H1 (cell line): ENCODE measurements around the gene VOPP1. TPM values are rescaled to one million over a fixed set of nuclear protein-coding genes. Genes with fewer than 3 reads are reported as not detected.

Experiments
- CTCF ChIA-PET: fragments of 300-600 bp; sonication (Branson Sonifier 250); formaldehyde crosslinking; loops from one replicate; lab custom pipeline; 2021; ENCODE audit not compliant: partially characterized antibody; lab: Charles Lee
- POLR2A ChIA-PET: fragments of 300-600 bp; sonication (Branson Sonifier 250); formaldehyde crosslinking; loops from one replicate; lab custom pipeline; 2021; ENCODE audit warnings: inconsistent platforms; ENCODE audit not compliant: partially characterized antibody; lab: Charles Lee
- DNase-seq, 2 experiments: peaks; one replicate each; pipeline versions ENCODE4 v3.0.0 to v3.0.0-alpha.2; 2010 to 2022; ENCODE audit warnings: low spot score in 2 of 2, low read depth in 1 of 2, mixed read lengths in 1 of 2
- FAIRE-seq: peaks from 2 replicates; lab custom pipeline; 2011; peaks lifted over from hg19 to GRCh38; lab: Jason Lieb, UNC
- H2AFZ ChIP-seq: 2 replicates; pipeline ENCODE4 v1.8.1; 2012; ENCODE audit warnings: low read length, inconsistent platforms
- H2AK5ac ChIP-seq: 2 replicates; pipeline ENCODE4 v1.6.1; 2013; ENCODE audit warnings: low read depth, low read length
- H2BK120ac ChIP-seq: replicated peaks from 2 replicates; pipeline ENCODE3; 2013; ENCODE audit warnings: low read depth, low read length, inconsistent platforms
- H2BK12ac ChIP-seq: 2 replicates; pipeline ENCODE4 v1.6.1; 2013; ENCODE audit warnings: low read depth, low read length
- H2BK15ac ChIP-seq: 2 replicates; pipeline ENCODE4 v1.6.1; 2013; ENCODE audit warnings: low read length
- H2BK20ac ChIP-seq: 2 replicates; pipeline ENCODE4 v1.6.1; 2013; ENCODE audit warnings: low read length
- H2BK5ac ChIP-seq: 2 replicates; pipeline ENCODE4 v1.6.1; 2013; ENCODE audit warnings: low read depth, low read length
- H3K14ac ChIP-seq: 2 replicates; pipeline ENCODE4 v1.6.1; 2013; ENCODE audit warnings: inconsistent platforms; ENCODE audit not compliant: insufficient read length
- H3K18ac ChIP-seq: 2 replicates; pipeline ENCODE4 v1.6.1; 2013; ENCODE audit warnings: low read length; ENCODE audit errors: extremely low read depth
- H3K23ac ChIP-seq: 2 replicates; pipeline ENCODE4 v1.6.1; 2013; ENCODE audit warnings: inconsistent platforms; ENCODE audit not compliant: insufficient read length
- H3K23me2 ChIP-seq: 2 replicates; pipeline ENCODE4 v1.6.1; 2013; ENCODE audit warnings: low read depth, low read length
- H3K27ac ChIP-seq: 2 replicates; pipeline ENCODE4 v1.6.1; 2011; ENCODE audit warnings: low read depth, low read length, inconsistent platforms
- H3K27me3 ChIP-seq, 4 experiments: replicated peaks in 1 of 4; 1 replicate in 1 of 4; 2 replicates in 3 of 4; pipeline versions ENCODE4 v1.6.1 to v1.8.1; 2011 to 2013; ENCODE audit warnings: low read length in 3 of 4, mild to moderate bottlenecking in 3 of 4, inconsistent platforms in 2 of 4, mixed read lengths in 2 of 4, moderate library complexity in 1 of 4; ENCODE audit not compliant: control insufficient read depth in 3 of 4, insufficient read depth in 3 of 4; ENCODE audit errors: extremely low read depth in 1 of 4
- H3K36me3 ChIP-seq, 4 experiments: 2 replicates each; pipeline versions ENCODE4 v1.6.1 to v1.8.1; 2011 to 2013; ENCODE audit warnings: mild to moderate bottlenecking in 4 of 4, low read length in 3 of 4, moderate library complexity in 2 of 4, control low read depth in 1 of 4, inconsistent platforms in 1 of 4; ENCODE audit not compliant: insufficient read depth in 4 of 4, control insufficient read depth in 2 of 4
- H3K4ac ChIP-seq: replicated peaks from 2 replicates; pipeline ENCODE3; 2013; ENCODE audit warnings: low read length, low read depth, mixed read lengths, inconsistent platforms; ENCODE audit not compliant: insufficient read length
- H3K4me1 ChIP-seq, 4 experiments: replicated peaks in 1 of 4; 1 replicate in 1 of 4; 2 replicates in 3 of 4; pipeline versions ENCODE4 v1.6.1 to v1.8.1; 2011 to 2013; ENCODE audit warnings: low read length in 3 of 4, inconsistent platforms in 2 of 4, mixed read lengths in 1 of 4; ENCODE audit not compliant: insufficient read depth in 4 of 4, control insufficient read depth in 3 of 4
- H3K4me2 ChIP-seq, 2 experiments: 2 replicates each; pipeline versions ENCODE4 v1.6.1 to v1.8.1; 2011 to 2013; ENCODE audit warnings: low read depth in 2 of 2, low read length in 2 of 2, control low read depth in 1 of 2, inconsistent platforms in 1 of 2, mild to moderate bottlenecking in 1 of 2; ENCODE audit not compliant: insufficient read depth in 1 of 2
- H3K4me3 ChIP-seq, 4 experiments: fragments of 200-600, 300-600 bp in 1 of 4; sonication (generic), shearing (Covaris generic), sonication (Bioruptor Twin) in 1 of 4; 2 replicates each; pipeline versions ENCODE4 v1.5.1 to v1.8.1; 2011 to 2016; ENCODE audit warnings: low read length in 4 of 4, low read depth in 3 of 4, control low read depth in 2 of 4, inconsistent platforms in 2 of 4, mild to moderate bottlenecking in 2 of 4, mixed read lengths in 1 of 4, moderate library complexity in 1 of 4; ENCODE audit not compliant: insufficient read depth in 2 of 4; ENCODE audit errors: extremely low read depth in 1 of 4
- H3K56ac ChIP-seq: replicated peaks from 2 replicates; pipeline ENCODE3; 2013; ENCODE audit warnings: low read depth, mild to moderate bottlenecking, mixed read lengths, low read length, inconsistent platforms; ENCODE audit not compliant: insufficient read length
- H3K79me1 ChIP-seq: 2 replicates; pipeline ENCODE4 v1.6.1; 2013; ENCODE audit warnings: low read depth, low read length, control low read depth
- H3K79me2 ChIP-seq, 2 experiments: 2 replicates each; pipeline versions ENCODE4 v1.6.1 to v1.8.1; 2012 to 2013; ENCODE audit warnings: low read length in 2 of 2, mild to moderate bottlenecking in 2 of 2, inconsistent platforms in 1 of 2; ENCODE audit not compliant: insufficient read depth in 2 of 2, control insufficient read depth in 1 of 2
- H3K9ac ChIP-seq, 4 experiments: replicated peaks in 1 of 4; 1 replicate in 1 of 4; 2 replicates in 3 of 4; pipeline versions ENCODE4 v1.6.1 to v1.8.1; 2011 to 2013; ENCODE audit warnings: low read depth in 3 of 4, low read length in 3 of 4, control low read depth in 2 of 4, mild to moderate bottlenecking in 2 of 4, moderate library complexity in 2 of 4, inconsistent platforms in 1 of 4; ENCODE audit errors: extremely low read depth in 1 of 4
- H3K9me3 ChIP-seq, 2 experiments: 2 replicates each; pipeline versions ENCODE4 v1.6.1 to v1.8.1; 2012 to 2013; ENCODE audit warnings: mild to moderate bottlenecking in 2 of 2, moderate library complexity in 2 of 2, control low read depth in 1 of 2, inconsistent platforms in 1 of 2, low read depth in 1 of 2, low read length in 1 of 2, mixed read lengths in 1 of 2; ENCODE audit not compliant: insufficient read depth in 2 of 2
- H4K20me1 ChIP-seq, 2 experiments: replicated peaks in 1 of 2; 2 replicates each; pipeline versions ENCODE3 to v1.8.1; 2011 to 2013; ENCODE audit warnings: inconsistent platforms in 2 of 2, low read length in 2 of 2, mild to moderate bottlenecking in 1 of 2; ENCODE audit not compliant: insufficient read depth in 2 of 2, control insufficient read depth in 1 of 2
- H4K5ac ChIP-seq: 2 replicates; pipeline ENCODE4 v1.6.1; 2013; ENCODE audit warnings: low read length, low read depth, mixed read lengths, inconsistent platforms; ENCODE audit not compliant: insufficient read length
- H4K8ac ChIP-seq: 2 replicates; pipeline ENCODE4 v1.8.0; 2013; ENCODE audit warnings: mild to moderate bottlenecking, moderate library complexity, low read length, inconsistent platforms; ENCODE audit not compliant: insufficient read depth; ENCODE audit errors: extremely low read depth
- H4K91ac ChIP-seq: replicated peaks from 2 replicates; pipeline ENCODE3; 2013; ENCODE audit warnings: low read length, mixed read lengths, inconsistent platforms; ENCODE audit not compliant: insufficient read length
- CTCF ChIP-seq, 3 experiments: IDR thresholded peaks; 1 replicate in 2 of 3; 2 replicates in 1 of 3; pipeline versions ENCODE4 v1.5.1 to v1.6.1; 2011; ENCODE audit warnings: low read length in 3 of 3, mild to moderate bottlenecking in 3 of 3, inconsistent platforms in 2 of 3, low read depth in 1 of 3, moderate library complexity in 1 of 3; ENCODE audit not compliant: insufficient read depth in 1 of 3; ENCODE audit errors: control extremely low read depth in 1 of 3
- RAD21 ChIP-seq, 2 experiments: IDR thresholded peaks in 1 of 2; conservative IDR thresholded peaks in 1 of 2; 2 replicates each; pipeline ENCODE4 v1.6.1; 2011; ENCODE audit warnings: low read depth in 2 of 2, low read length in 2 of 2, improper control_type of control experiment in 1 of 2, inconsistent platforms in 1 of 2, mild to moderate bottlenecking in 1 of 2, moderate library complexity in 1 of 2
- WGBS, 2 experiments: shearing (Covaris generic) in 1 of 2; methylation state at CpG; one replicate each; pipeline versions ENCODE4 v1.1.6 to v1.1.7; 2013 to 2015; ENCODE audit warnings: low lambda C conversion rate in 2 of 2, mixed read lengths in 2 of 2, inconsistent platforms in 1 of 2, low coverage in 1 of 2, missing lambda C conversion rate in 1 of 2; ENCODE audit not compliant: insufficient replicate concordance in 2 of 2, insufficient coverage in 1 of 2, insufficient read length in 1 of 2; ENCODE audit errors: extremely low coverage in 1 of 2, missing lambda C conversion rate in 1 of 2; 5-methylcytosine and 5-hydroxymethylcytosine counted together
- polyA plus RNA-seq, 7 experiments: library from polyadenylated mRNA; depleted of rRNA in 3 of 7; stranded (reverse) in 5 of 7; unstranded in 2 of 7; fragments of >200 nt in 5 of 7; fragments of 200-250 nt in 2 of 7; gene quantifications; 1 replicate in 5 of 7; 2 replicates in 1 of 7; 4 replicates in 1 of 7; pipeline versions ENCODE4 v1.2.1 to v1.2.3, GENCODE V29; 2011 to 2013; ENCODE audit warnings: missing spikeins in 2 of 7, mixed read lengths in 2 of 7
- total RNA-seq: library from RNA; stranded (reverse); fragmentation: NEBNext Ultra II Directional; extraction: Animal tissue kit (Norgen Biotek cat#: 25700); gene quantifications from 2 replicates; pipeline ENCODE4 v1.2.1, GENCODE V29; 2021

The VOPP1 gene
- total and polyA plus RNA-seq, 2 of the 8 experiments (the other 6 are each of a cell fraction or from before 2014, with no cell fraction given): 44.7 to 83.0 TPM

DNA sequence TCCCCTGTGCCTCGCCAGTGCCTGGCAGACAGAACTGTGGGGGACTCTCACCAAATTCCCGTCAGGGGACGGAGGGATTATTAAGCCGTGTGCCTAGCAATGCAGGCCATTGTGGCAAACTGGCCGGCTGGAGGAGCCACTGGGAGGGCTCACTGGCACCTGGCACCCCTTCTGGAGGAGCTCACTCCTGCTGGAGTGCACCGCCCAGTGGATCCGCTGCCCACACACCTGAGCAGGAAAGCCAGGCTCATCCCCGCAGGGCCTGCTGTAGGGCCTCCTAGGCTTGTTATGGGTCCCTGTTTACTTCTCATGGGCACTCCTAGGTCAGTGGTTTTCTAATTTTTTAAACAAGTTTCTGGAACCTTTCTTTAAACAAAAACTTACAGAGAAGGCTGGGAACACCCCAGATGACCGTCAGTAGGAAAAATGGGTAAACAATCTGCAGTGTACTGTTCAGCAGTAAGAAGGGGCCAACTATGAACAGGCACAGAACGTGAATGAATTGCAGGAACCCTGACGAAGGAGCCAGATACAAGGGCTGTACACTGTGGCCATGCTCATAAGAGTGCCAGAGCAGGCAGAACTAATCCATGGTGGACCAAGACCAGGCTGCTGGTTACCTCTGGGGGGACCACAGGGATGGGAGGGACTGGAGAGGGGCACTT, 142.3 kb downstream of the VOPP1 start:
- Histone ChIP-seq H3K9ac (no peak overlapping the region), H2AFZ (no peak overlapping the region), H2BK20ac (no peak overlapping the region), H4K20me1 (no peaks in the 10 kb centered on the region), H3K18ac (no peak overlapping the region), H4K5ac (no peak overlapping the region), H3K4me2 (no peak overlapping the region), H4K91ac (no peak overlapping the region), H3K14ac (no peak overlapping the region), H3K56ac (no peak overlapping the region), H3K27me3 (no peaks in the 10 kb centered on the region), H3K23me2 (no peaks in the 10 kb centered on the region), H3K4ac (no peak overlapping the region), H3K27ac (no peak overlapping the region), H3K36me3 (no peaks in the 10 kb centered on the region; a peak in 1 of 8 replicates), H3K79me2 (no peaks in the 10 kb centered on the region), H3K4me1 (peaks cover 0 to 2% (median under 1%) of the 10 kb centered on the region in 4 experiments; a peak in 1 of 7 replicates), H3K4me3 (no peak overlapping the region), H4K8ac (no peak overlapping the region), H2BK120ac (no peak overlapping the region), H2BK5ac (no peak overlapping the region), H3K79me1 (no peaks in the 10 kb centered on the region), H3K9me3 (no peaks in the 10 kb centered on the region; a peak in 1 of 4 replicates), H3K23ac (no peak overlapping the region), H2BK12ac (no peak overlapping the region), H2AK5ac (no peak overlapping the region), H2BK15ac (no peak overlapping the region)
- FAIRE-seq: no peak
- no peak for DNase-seq
- 72% methylated on average over 11 of the region's 11 CpGs; no CpG with 5 or more reads in 1 of the 2 experiments for WGBS, 2 experiments
- ChIA-PET CTCF (interaction anchor here (0.6 to 2.1 kb wide), 5 partner anchors 14 to 340 kb away, joined by 3 to 6 read pairs (median 3); no protein-coding TSS in a partner anchor), POLR2A (no interaction called here)
- TF ChIP-seq CTCF (IDR thresholded peaks at IDR 0.05; ENCODE audit: control extremely low read depth in 1 of 3, insufficient read depth in 1 of 3, low read depth in 1 of 3, low read length in 3 of 3) (peak in 2 of 3 experiments; percentile 8 to 19; a peak in 2 of 4 replicates), RAD21 (IDR thresholded peaks at IDR 0.05 in 1 of 2, conservative IDR thresholded peaks at IDR 0.05 in 1 of 2; ENCODE audit: low read depth in 2 of 2, low read length in 2 of 2) (0 out of 4 replicates have a peak, but pooled peaks of 1 of the 2 experiments have one; percentile 16)
